Vagina (tissue), 2 donors: ENCODE results near the gene SPAG8. TPM values are rescaled to one million over a fixed set of nuclear protein-coding genes. Genes with fewer than 3 reads are reported as not detected.

Experiments used
- DNase-seq, 2 donors: peaks; one replicate each; pipeline ENCODE4 v3.0.0-alpha.2; 2017; ENCODE audit errors: extremely low spot score in 2 of 2
- H3K27ac ChIP-seq: fragments of 200-600 bp; sonication (generic); one replicate; pipeline ENCODE4 v1.5.1; 2019
- H3K27me3 ChIP-seq: fragments of 200-600 bp; sonication (generic); one replicate; pipeline ENCODE4 v1.5.1; 2019
- H3K36me3 ChIP-seq, 2 donors: fragments of 200-600 bp; sonication (generic); one replicate each; pipeline ENCODE4 v1.5.1; 2017 to 2019
- H3K4me1 ChIP-seq: fragments of 200-600 bp; sonication (generic); one replicate; pipeline ENCODE4 v1.5.1; 2019
- H3K4me3 ChIP-seq, 2 donors: fragments of 200-600 bp; sonication (generic); 1 replicate in 1 of 2; 2 replicates in 1 of 2; pipeline ENCODE4 v1.5.1; 2016 to 2019
- H3K9me3 ChIP-seq: fragments of 200-600 bp; sonication (generic); one replicate; pipeline ENCODE4 v1.5.1; 2019
- CTCF ChIP-seq, 3 experiments: fragments of 450-650 bp in 2 of 3; fragments of 200-600 bp in 1 of 3; sonication (generic) in 1 of 3; IDR thresholded peaks; one replicate each; pipeline ENCODE4 v1.5.1; 2017 to 2019; ENCODE audit warnings: antibody characterized with exemption in 3 of 3, mild to moderate bottlenecking in 2 of 3, moderate library complexity in 2 of 3
- POLR2A ChIP-seq, 2 donors: fragments of 450-650 bp; IDR thresholded peaks; one replicate each; pipeline ENCODE4 v1.6.1; 2017; ENCODE audit warnings: antibody characterized with exemption in 2 of 2, mild to moderate bottlenecking in 2 of 2, moderate library complexity in 2 of 2
- POLR2AphosphoS5 ChIP-seq, 2 donors: sonication (generic); formaldehyde crosslinking; IDR thresholded peaks; one replicate each; pipeline ENCODE4 v1.9.0; 2017; ENCODE audit warnings: antibody characterized with exemption in 2 of 2, mild to moderate bottlenecking in 2 of 2, low read depth in 1 of 2; ENCODE audit not compliant: insufficient read depth in 1 of 2
- intact Hi-C: fragments of 100-400 bp; cut with DNase I; formaldehyde crosslinking; loops from one replicate; pipeline ENCODE4 v1.15.1; 2023
- total RNA-seq: library from RNA; depleted of rRNA; stranded (reverse); fragments of >200 nt; gene quantifications from one replicate; pipeline ENCODE4 v1.2.3, GENCODE V29; 2016

The SPAG8 gene
- total RNA-seq, 1 donor from 2014 or later = not detected

GRCh38 chr9:35842795-35843194 lies 30.7 kb upstream of the SPAG8 start:
- TF ChIP-seq CTCF (IDR thresholded peaks at IDR 0.05) (no peak), POLR2AphosphoS5 (IDR thresholded peaks at IDR 0.05; ENCODE audit: insufficient read depth in 1 of 2, low read depth in 1 of 2) (no peak), POLR2A (IDR thresholded peaks at IDR 0.05) (no peak)
- Histone ChIP-seq H3K9me3 (no peaks in the 10 kb centered on the region), H3K36me3 (peaks cover 0 to 3% of the 10 kb centered on the region in 2 donors), H3K27me3 (no peaks in the 10 kb centered on the region), H3K27ac (no peak overlapping the region), H3K4me3 (no peak overlapping the region), H3K4me1 (peaks cover 30% of the 10 kb centered on the region)
- no peak for DNase-seq
- intact Hi-C loops = no loop called here

- no peak for DNase-seq
- peaks cover 30% of the 10 kb centered on the region for H3K4me1 ChIP-seq
- H3K36me3 ChIP-seq = peaks cover 0 to 2% of the 10 kb centered on the region in 2 donors
- no peaks in the 10 kb centered on the region for H3K9me3 ChIP-seq
- no peak overlapping the region for H3K27ac ChIP-seq
- intact Hi-C loops = no loop called here
- no peak overlapping the region for H3K4me3 ChIP-seq
- TF ChIP-seq CTCF (IDR thresholded peaks at IDR 0.05) (no peak), POLR2A (IDR thresholded peaks at IDR 0.05) (no peak), POLR2AphosphoS5 (IDR thresholded peaks at IDR 0.05; ENCODE audit: insufficient read depth in 1 of 2, low read depth in 1 of 2) (no peak)
- no peaks in the 10 kb centered on the region for H3K27me3 ChIP-seq
These were observed 30.1 kb upstream of the SPAG8 start for GRCh38 chr9:35842020-35842745.

- TF ChIP-seq CTCF (IDR thresholded peaks at IDR 0.05) (no peak), POLR2AphosphoS5 (IDR thresholded peaks at IDR 0.05; ENCODE audit: insufficient read depth in 1 of 2, low read depth in 1 of 2) (no peak), POLR2A (IDR thresholded peaks at IDR 0.05) (no peak)
- Histone ChIP-seq H3K27me3 (no peaks in the 10 kb centered on the region), H3K27ac (no peak overlapping the region), H3K4me3 (no peak overlapping the region), H3K9me3 (no peaks in the 10 kb centered on the region), H3K36me3 (no peaks in the 10 kb centered on the region), H3K4me1 (peaks cover 30% of the 10 kb centered on the region)
- intact Hi-C loops = no loop called here
- no peak for DNase-seq
These were observed 29.5 kb upstream of the SPAG8 start for GRCh38 chr9:35841645-35841900.

GRCh38 chr9:35840881-35841644 lies 29.0 kb upstream of the SPAG8 start:
- intact Hi-C loops = no loop called here
- no peak for TF ChIP-seq CTCF (IDR thresholded peaks at IDR 0.05)
- no peak for TF ChIP-seq POLR2A (IDR thresholded peaks at IDR 0.05)
- no peak for TF ChIP-seq POLR2AphosphoS5 (IDR thresholded peaks at IDR 0.05; ENCODE audit: insufficient read depth in 1 of 2, low read depth in 1 of 2)
- no peak overlapping the region for H3K27ac ChIP-seq
- H3K4me1 ChIP-seq = peaks cover 26% of the 10 kb centered on the region
- H3K36me3 ChIP-seq = no peaks in the 10 kb centered on the region
- no peak overlapping the region for H3K4me3 ChIP-seq
- no peaks in the 10 kb centered on the region for H3K27me3 ChIP-seq
- H3K9me3 ChIP-seq = no peaks in the 10 kb centered on the region
- DNase-seq = no peak

- peaks cover 19% of the 10 kb centered on the region for H3K4me1 ChIP-seq
- H3K27me3 ChIP-seq = no peaks in the 10 kb centered on the region
- no peak overlapping the region for H3K27ac ChIP-seq
- H3K4me3 ChIP-seq = no peak overlapping the region
- H3K9me3 ChIP-seq = no peaks in the 10 kb centered on the region
- TF ChIP-seq CTCF (IDR thresholded peaks at IDR 0.05) (no peak), POLR2AphosphoS5 (IDR thresholded peaks at IDR 0.05; ENCODE audit: insufficient read depth in 1 of 2, low read depth in 1 of 2) (no peak), POLR2A (IDR thresholded peaks at IDR 0.05) (no peak)
- intact Hi-C loops = no loop called here
- no peak for DNase-seq
- H3K36me3 ChIP-seq = no peaks in the 10 kb centered on the region
These were observed 27.9 kb upstream of the SPAG8 start for GRCh38 chr9:35839926-35840325.
